GM21423 (cell line): ENCODE data around the gene PALLD.

Source experiments
- ATAC-seq: cut with Tn5 transposase; IDR thresholded peaks from one replicate; pipeline ENCODE4 v1.9.1; 2021; ENCODE audit warnings: mild to moderate bottlenecking, moderate library complexity; ENCODE audit not compliant: unreplicated experiment

PALLD gene

DNA sequence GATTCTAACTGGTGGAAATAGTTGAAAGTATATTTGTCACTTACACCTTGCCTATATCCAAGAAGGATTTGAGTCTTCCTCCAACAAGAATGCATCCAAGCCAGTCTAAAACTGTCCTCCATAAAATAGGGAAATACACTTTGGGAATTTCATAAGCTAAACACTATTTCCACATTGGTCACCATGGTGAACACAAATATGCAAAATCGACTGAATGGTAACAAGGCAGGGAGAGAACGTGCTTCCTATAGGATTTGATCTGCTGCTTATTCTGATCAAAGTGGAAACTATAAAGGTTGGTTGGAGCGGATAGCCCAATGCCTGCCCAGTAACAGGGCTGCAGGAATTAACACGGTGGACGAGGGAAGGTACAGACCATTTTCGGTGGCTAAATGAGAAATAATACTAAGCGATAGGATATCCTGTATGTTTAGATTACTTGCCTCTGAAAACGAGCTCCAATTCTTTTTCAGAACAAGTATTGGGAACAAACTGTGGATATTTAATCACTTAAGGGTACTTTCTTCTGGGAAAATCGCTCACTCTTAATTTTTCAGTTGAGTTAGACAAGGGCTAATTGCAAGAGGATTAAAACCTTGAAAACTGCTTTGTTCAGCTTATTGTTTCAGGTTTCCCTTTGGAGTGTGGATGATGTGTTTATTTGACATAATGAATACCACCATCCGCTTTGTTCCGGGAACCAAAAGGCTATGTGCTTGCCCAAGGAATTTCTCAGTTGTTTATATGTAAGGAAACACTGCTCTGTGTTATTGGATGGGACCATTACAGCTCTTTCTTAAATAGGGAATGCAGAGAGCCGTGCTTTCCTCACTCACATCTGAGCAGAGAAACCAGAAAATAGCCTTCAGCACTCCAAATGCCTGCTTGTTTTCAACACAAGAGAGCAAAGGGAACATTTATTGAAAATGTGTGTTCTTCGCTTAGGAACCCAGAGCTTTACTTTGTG is 318.8 kb downstream of the PALLD start:
- ATAC-seq: no peak

DNA sequence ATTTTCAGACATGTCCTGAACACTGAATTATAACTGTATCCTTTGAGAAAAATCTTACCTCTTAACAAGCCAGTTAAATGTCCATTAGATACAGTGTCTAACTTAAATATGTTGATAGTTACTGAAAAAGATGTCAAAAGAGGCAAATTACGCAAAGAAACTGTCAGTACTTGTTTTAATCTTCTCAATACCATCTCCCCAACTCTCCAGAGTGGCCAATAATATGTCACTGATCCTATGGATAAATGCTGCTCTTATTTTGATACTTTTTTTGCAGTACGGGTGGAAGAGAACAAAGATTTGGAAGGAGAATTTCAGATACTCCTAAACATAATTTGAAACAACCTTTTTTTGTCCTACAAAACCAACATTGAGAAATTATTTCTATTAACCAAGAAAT is 320.5 kb downstream of the PALLD start:
- no peak for ATAC-seq

DNA sequence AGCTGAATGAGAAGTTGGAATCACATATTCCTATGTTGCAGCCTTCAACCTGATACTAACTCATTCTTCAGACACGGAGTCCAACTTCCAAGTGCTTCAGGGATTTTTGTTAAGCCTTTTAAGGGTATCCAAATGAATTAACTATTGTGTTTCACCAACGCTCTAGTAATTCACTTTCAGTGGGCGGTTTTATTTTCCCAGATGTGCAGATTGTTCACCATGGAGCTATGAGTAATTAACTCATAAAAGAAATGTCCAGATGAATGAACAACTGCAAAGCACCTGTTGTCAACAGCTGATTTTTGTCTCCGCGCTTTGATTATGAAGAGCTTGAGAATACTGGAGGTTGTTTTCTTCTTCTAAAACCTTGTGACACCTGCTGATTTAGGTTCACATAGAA is 325.6 kb downstream of the PALLD start:
- ATAC-seq: no peak

DNA sequence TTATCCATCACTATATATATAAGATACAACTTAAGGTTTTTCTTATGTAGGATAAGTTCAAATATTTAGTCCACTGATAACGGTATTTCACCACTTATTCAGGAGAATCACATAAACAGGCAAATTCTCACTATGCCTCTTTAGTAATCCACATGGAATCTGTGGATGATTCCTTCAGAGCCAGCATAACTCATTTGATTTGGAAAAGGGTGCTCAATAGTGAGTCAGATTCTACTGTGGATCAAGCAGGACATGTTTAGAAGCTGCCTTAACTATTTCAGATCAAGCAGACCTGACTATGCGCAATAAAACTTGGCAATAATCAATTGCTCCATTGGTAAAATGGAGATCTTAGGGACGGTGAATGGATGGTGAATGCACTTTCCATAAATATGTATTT is 329.1 kb downstream of the PALLD start:
- no peak for ATAC-seq

DNA sequence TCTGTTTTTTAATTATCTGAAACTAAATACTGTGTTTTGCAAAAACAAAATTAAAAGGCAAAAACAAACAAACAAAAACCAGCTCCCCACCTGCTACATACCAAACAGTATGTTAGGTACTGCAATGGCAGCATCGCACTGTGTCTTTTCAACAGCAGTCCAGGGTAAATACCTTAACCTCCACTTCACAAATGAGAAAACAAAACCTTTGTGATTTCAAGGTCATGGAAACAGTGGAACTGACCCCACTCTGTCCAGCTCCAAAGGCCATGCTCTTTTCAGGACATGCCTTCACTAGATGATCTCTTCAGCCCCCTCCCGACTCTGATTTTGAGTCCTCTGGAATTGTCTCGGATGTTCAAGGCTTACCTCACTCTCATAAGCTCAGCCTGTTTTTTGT is 329.8 kb downstream of the PALLD start:
- no peak for ATAC-seq

DNA sequence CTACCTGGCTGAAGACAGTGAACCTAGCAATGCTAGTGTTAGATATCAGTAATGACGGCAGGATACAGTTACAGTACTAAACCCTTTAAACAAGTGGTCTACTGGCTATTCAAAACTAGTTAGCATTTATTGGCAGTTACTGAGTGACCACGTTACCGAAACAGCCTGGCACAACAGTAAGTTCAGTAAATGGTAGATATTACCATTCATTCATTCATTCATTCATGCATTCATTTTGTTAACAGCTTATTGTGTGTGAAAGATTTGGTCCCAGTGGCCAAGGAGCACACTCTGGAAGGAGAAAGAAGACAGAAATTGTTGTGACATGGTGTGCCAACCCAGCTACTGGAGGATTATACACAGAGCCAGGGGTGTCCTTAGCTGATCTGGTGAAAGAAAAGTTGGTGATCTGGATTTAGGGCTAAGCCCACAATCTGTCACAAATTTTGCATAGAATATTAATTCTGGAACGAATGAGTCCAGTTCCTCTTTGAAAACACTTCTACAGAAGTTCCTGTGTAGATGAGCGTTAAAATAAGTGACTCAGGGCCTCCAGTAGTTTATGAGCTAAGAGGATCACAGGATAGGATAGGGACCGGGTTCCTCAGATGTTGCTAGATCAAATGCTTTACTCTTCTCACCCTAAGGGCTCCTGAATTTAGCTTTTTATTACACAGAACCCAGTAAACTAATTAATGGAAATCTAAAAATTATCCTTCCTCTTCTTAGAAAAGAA is 334.1 kb downstream of the PALLD start:
- ATAC-seq: no peak

DNA sequence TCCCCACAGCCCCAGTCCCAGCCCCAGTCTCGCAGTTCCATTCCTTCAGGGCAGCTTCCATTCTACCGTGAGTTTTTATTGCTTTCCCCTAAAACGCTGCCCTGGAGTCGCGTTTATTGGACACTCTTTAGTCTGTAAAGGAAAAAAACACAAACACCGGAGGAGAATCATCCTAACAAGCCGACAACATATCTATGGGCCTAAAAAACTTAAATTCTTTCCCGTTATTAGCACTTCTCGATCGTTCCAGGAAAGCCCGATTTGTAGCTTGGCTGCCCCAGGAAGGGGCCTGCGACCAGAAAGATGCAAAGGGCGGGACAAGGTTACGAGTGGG is 334.7 kb downstream of the PALLD start:
- no peak for ATAC-seq

DNA sequence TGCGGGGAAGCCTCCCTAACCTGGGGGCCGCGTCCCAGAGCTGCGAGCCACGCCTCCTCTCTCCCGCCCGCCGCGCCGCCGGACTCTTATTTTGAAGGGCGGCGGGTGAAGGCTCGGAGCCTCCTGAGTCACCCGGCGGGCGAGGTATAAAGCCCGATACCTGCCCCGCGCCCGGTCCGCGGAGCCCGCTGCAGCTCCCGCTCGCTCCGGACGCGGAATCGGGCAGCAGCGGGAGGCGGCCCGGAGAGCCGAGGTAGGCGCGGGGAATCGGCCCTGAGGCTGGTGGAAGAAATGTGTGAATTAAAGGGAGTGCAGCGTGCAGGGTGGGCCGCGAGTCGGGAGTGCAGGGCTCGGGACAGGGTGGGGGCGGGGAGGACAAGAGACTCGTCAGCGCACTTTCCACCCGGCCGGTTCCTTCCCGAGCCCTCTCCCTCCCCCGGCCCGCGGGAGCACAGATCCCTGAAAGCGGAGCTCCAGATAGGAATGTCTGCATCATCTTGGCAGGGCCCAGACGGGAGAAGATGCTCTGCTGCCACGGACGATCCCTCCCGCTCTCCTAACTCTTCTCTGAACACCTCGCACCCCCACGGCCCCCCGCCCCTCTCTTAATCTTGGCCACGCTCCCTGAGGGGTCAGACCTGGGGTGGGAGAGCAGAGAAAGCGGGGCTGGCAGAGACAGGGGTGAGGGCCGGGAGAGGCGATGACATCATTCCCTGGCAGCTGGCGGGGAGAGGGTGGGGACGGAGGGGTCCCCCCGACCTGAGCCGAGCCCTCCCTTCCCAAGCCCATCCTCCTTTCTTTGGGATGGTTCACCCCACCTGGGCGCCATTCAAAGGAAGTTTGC is 335.3 kb downstream of the PALLD start:
- peak; percentile 92 for ATAC-seq

DNA sequence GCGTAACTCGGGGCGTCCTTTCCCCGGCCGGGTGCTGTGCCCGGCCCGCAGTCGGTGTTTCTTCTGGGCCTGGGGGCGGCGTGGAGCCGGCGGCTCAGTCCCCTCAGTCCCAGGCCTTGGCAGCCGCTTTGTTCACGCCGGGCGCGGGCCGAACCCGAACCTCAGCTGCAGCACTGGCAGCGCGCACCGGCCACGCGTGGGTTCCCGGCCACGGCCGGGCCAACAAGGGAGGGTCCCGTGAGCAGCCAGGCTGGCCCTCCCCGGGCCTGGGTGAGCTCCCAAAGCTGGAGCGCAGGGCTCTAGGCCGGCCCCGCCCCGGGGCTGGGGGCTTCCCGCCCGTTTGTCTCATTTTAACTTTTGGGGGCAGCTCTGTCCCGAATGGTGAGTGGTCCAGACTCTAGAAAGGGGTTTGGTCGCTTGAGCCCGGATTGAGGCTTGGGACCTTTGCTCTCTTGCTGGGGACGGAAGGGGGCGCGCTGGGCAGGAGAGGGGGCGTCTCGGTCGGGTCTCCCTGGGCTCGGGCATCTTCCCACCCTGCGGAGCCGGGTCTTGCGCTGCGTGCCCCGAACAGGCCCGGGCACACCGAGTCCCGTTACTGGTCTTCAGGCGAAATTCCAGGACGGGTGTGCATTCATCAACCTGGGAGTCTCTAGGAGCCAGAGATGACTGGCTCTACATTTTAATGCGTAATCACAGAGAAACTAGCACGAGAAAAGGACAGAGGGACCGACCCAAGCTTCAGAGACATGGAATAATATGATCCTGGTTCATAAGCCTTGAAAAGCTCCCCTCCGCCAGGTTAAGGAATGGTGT is 336.1 kb downstream of the PALLD start:
- no peak for ATAC-seq

DNA sequence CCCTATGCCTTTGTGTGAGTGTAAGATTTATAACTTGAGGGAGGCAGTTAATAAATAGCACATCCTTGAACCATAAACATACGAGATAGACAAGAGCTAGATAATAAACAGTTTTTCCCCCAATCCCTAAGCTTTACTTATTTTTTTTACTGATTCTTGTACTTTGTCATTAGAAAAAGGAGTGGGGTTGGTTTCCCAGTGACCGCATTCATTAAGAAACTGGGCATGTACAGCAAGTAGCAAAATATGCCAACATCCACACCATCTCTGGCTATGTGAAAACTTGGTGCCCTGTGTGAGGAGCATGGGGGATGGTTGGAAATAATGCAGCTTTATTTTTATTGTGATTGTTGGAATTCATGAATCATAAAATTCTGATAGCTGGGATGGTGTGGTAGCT is 337.0 kb downstream of the PALLD start:
- ATAC-seq: no peak

DNA sequence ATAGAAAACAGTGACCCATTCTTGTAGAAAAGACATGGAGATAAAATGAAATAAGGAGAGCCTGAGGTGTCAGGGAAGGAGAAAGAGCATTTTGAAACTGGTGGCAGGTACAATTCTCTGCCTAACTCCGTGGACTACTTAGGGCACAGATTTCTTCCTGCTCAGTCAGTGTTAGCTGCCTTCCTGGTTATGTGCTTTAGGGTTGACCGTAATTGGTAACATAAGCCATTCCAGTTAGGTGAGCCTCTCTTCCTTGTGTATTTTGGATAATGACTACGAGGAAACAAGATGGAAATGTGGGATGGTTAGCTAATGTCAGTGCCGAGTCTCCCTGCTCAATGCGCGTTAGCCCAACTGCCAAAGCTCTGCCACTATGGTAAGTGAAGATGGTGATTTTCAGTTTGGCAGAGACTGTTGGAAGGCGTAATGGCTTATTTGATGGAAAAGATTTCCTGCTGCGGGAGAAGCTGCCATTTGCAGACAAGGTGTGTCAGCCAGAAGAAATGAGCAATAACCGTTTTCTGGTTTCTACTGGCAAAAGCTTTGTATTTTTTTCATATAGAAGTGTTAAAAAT is 339.1 kb downstream of the PALLD start:
- no peak for ATAC-seq

DNA sequence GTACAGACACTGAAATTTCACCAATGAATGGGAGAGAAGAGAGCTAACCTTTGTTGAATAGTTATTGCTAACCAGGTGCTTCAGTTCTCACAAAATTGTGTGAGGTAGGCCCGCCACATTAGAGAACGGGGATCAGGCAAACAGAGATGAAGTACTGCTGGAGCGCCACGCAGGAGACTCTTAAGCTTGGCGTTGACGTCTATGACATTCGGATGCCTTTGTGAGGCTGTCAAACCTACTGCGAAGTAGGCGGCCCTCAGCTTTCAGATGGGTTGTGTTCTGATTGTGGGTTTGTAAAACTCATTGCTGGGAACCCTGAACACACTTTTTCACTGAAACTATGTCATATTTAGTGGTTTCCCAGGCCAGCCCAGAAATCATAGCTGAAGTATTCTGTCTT is 339.6 kb downstream of the PALLD start:
- no peak for ATAC-seq

DNA sequence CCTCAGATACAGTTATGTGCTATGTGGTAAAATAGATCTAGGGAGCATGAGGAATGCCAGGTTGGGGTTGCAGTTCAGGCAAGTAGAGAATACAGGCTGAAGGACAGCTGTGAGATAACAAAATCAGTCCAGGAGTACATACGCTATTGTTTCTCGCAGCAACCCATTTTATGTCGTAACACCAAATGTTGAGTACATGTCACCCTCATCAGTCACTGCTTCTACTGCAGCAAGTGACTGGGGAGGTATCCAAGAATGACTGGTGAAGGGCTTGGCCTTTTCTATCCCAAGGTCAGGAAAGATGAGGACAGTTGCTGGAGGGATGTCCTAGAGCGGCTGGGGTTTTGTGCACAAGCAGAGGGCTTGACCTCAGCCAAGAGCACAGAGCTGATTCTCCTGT is 341.1 kb downstream of the PALLD start:
- no peak for ATAC-seq

DNA sequence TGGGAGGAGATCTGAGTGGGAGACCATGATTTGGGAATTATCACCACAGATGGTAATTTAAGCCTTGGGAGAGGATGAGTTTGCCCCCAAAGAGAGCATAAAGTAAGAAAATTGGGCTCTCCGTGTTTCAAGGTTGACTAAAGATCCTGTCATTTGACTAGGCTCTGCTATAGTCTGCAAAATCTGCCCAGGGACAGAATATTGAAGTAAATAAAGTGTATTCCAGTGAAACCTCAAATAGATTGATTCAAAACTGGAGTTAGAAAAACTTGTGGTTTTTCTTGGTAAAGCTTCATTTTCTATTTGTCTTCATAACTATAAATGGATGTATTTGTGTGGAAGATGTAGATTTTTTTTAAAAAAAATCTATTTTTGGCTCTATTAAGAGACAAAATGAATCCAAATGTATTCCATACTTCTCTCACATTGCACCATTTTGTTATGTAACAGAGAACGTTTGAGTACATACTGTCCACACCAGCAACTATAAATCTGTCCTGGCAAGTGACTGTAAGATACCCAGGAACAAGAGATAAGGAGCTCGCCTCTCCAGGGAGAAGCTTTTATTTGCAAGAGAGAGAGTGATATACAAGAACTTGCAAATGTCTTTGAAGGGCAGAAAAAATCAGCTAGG is 343.0 kb downstream of the PALLD start:
- ATAC-seq: no peak

DNA sequence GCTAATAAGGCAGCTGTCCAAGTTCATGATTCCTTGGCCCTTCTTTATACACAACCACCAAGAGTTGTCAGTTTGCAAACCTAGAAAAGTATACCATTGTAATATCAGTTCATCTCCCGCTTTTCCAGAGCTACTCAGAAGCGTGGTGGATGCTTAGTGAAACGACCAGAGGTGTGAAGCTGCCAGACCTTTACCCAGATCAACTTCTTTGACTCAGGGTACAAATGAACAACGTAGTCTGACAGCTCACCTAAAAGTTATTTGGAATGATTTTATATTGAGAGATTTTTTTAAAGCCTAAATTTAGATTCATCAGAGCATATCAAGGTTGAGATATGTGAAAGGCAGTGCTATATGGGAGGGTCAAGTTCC is 343.5 kb downstream of the PALLD start:
- no peak for ATAC-seq

DNA sequence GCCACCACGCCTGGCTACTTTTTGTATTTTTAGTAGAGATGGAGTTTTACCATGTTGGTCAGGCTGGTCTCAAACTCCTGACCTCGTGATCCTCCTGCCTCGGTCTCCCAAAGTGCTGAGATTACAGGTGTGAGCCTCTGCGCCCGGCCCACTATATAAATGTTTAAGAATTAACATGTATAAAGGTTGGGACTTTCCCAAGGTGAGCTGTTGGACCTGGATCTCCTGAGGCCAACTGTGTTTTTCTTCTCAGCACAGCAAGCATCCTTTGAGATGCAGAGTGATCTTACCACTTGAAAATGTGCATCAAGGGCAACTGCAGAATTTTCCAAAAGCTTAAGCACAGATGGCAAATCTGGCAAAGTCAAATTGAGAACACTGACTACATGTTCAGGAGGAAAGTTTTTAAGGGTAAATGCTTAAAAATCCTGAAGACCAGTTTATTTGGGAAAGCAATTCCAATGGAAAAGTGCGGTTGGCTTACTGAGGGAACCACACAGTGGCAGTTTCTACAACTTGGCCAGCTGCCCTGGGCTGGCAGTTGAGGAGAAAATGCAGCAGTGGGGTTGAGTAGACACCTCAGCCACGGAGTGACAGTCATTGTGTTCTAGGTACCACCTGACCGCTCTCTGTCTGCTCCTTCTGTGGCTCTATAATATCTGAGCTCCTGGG is 344.3 kb downstream of the PALLD start:
- ATAC-seq: no peak

DNA sequence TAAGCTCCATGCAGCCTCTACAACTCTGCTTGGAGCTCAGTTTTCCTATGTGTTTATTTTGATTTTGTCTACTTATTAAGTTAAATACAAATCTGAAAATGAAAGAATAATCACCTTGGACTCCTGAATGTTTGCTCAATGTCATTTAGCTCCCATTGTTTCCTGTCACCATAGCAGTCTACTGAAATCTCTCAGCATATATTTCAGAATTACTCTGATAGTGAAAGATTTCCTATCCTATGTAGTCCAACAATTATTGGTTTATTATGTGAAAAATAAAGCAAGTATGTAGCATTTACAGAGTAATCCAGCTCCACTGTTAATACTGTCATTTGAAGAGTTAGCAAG is 344.8 kb downstream of the PALLD start:
- ATAC-seq: no peak

DNA sequence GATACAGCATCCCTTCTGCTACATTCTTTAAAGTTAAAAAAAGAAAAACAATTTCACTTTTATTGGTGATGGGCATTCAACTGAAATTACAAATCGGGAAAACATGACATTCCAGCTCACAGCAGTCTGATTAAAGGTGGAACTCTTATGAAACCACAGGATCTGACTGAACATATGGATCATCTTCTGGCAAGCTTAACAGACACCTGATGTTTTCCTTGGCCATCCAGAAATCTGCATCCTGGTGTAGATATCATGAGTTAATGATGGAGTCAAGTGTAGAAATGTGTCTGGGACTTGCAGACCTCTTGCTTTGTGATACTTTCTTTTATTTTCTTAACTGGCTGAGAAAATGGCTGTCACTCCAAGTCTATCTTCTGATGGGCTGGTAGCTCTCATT is 345.3 kb downstream of the PALLD start:
- ATAC-seq: no peak

DNA sequence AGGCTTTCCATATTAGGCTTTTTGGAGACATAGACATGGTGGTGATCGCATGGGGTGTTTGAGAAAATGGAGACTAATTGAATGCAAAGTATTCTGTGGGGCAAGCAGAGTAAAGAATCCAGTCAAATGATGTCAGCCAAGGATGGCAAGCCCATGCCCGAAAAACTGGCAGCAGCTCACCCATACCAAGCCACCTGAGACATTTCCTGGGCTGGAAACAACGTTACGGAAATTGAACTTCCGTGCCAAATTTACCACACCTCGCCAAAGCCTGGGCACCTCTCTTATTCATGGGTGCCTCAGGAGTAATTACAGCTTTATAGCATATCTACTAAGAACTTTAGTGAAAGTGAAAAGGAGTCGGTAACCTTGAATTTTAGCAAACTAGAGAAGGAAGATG is 346.8 kb downstream of the PALLD start:
- no peak for ATAC-seq
